ENCODE data around the gene MAP3K2.

The MAP3K2 gene

DNA sequence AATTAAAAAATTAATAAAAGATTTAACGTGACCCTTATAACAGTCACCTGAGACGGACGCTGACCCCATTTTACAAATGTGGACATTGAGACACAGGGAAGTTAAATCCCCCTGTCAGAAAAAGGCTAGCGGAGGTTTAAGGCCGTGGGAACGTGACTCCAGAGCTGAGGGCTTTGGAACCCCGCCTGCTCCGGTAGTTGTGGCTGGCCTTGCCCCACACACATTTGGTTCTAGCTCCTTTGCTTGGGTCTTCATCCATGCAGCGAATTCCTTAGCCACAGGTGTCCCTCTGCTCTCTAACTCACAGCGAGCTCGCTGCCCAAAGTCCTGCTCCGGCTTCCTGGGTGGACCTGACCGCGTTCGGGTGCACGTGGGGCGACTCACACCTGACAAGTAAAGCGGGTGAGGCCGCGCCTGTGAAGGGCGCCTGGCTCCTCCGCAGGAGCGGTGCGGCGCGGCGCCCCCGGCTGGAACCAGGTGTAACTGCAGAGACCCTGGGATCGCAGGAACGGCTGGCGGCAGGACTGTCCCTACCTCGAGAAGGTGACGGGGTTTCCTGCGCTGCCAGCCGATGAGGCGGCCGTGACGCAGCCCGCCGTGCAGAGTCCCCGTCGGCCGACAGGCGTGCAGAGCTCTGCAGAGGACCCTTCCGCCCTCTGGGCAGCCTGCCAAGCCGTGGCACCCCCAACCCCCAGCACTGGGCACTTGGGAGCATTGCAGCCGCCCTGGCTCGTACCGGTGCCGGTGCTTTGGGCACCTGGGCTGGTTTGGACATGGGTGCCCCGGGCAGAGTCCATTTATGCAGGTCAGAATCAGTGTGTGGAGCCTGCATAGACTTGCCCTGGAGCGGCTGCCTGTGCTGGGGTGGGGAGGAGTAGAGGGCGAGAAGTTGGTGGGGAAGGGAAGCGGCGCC lies 28.1 kb upstream of the MAP3K2 start (continued):
- TF ChIP-seq, protein P1, sequence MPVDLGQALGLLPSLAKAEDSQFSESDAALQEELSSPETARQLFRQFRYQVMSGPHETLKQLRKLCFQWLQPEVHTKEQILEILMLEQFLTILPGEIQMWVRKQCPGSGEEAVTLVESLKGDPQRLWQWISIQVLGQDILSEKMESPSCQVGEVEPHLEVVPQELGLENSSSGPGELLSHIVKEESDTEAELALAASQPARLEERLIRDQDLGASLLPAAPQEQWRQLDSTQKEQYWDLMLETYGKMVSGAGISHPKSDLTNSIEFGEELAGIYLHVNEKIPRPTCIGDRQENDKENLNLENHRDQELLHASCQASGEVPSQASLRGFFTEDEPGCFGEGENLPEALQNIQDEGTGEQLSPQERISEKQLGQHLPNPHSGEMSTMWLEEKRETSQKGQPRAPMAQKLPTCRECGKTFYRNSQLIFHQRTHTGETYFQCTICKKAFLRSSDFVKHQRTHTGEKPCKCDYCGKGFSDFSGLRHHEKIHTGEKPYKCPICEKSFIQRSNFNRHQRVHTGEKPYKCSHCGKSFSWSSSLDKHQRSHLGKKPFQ (tag by site-specific recombination; IDR thresholded peaks at IDR 0.05), result peak; percentile 72; the same call in 1 of the 2 replicates
- no peak for TF ChIP-seq ZNF544 (tag by site-specific recombination; IDR thresholded peaks at IDR 0.05)

DNA sequence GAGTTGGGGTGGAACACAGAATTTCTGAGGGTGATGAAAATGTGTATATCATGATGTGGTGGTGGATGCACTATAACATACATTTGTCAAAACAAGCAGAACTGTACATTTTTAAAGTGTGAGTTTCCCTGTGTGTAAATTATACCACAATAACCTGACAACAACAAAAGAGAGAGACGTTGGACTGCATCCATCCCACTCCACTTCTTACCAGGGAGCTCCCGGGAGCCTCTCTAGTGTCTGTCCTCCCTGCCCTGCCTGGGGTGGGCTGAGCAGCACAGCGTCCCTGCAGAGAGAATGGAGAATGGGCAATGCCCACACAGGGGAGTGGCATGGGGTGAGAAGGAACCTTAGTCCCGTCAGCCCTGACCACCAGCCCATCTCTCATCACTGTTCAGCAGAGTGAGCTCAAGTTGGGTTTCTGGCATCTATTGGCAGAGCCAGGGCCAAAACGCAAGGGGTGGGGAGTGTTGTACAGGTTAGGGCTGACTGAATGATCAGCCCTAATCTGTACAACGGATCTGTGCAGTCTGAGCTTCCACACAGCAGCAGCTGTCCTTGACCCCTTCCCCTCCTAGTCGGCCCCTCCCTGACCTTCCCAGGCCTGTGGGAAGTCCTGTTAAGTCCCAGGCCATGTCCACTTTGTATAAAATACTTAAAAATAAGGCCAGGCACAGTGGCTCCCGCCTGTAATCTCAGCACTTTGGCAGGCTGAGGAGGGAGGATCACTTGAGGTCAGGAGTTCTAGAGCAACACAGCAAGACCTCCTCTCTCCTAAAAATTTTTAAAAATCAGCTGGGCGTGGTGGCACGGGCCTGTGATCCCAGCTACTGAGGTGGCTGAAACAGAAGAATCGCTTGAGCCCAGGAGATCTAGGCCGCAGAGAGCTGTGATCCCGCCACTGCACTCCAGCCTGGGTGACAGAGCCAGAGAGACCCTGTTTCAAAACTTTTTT lies 27.1 kb upstream of the MAP3K2 start:
- no peak for TF ChIP-seq ZNF391 (tag by site-specific recombination; IDR thresholded peaks at IDR 0.05; ENCODE audit: borderline replicate concordance, low read depth)
- TF ChIP-seq, protein P2, sequence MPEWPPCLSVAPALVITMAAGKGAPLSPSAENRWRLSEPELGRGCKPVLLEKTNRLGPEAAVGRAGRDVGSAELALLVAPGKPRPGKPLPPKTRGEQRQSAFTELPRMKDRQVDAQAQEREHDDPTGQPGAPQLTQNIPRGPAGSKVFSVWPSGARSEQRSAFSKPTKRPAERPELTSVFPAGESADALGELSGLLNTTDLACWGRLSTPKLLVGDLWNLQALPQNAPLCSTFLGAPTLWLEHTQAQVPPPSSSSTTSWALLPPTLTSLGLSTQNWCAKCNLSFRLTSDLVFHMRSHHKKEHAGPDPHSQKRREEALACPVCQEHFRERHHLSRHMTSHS (tag by site-specific recombination; IDR thresholded peaks at IDR 0.05), result no peak
- TF ChIP-seq ZNF37A (tag by site-specific recombination; IDR thresholded peaks at IDR 0.05), result no peak
- TF ChIP-seq ZNF274 (IDR thresholded peaks at IDR 0.05; ENCODE audit: low read length), result no peak
- TF ChIP-seq ZNF274 (tag by site-specific recombination; IDR thresholded peaks at IDR 0.05; ENCODE audit: borderline replicate concordance), result no peak
- TF ChIP-seq ZNF175 (tag by site-specific recombination; IDR thresholded peaks at IDR 0.05), result no peak
- no peak for TF ChIP-seq ZNF138 (tag by site-specific recombination; IDR thresholded peaks at IDR 0.05; ENCODE audit: borderline replicate concordance)
- TF ChIP-seq, protein P3, sequence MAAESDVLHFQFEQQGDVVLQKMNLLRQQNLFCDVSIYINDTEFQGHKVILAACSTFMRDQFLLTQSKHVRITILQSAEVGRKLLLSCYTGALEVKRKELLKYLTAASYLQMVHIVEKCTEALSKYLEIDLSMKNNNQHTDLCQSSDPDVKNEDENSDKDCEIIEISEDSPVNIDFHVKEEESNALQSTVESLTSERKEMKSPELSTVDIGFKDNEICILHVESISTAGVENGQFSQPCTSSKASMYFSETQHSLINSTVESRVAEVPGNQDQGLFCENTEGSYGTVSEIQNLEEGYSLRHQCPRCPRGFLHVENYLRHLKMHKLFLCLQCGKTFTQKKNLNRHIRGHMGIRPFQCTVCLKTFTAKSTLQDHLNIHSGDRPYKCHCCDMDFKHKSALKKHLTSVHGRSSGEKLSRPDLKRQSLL (tag by site-specific recombination; IDR thresholded peaks at IDR 0.05), result no peak
- TF ChIP-seq, protein P4, sequence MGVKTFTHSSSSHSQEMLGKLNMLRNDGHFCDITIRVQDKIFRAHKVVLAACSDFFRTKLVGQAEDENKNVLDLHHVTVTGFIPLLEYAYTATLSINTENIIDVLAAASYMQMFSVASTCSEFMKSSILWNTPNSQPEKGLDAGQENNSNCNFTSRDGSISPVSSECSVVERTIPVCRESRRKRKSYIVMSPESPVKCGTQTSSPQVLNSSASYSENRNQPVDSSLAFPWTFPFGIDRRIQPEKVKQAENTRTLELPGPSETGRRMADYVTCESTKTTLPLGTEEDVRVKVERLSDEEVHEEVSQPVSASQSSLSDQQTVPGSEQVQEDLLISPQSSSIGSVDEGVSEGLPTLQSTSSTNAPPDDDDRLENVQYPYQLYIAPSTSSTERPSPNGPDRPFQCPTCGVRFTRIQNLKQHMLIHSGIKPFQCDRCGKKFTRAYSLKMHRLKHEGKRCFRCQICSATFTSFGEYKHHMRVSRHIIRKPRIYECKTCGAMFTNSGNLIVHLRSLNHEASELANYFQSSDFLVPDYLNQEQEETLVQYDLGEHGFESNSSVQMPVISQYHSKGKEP (tag by site-specific recombination; IDR thresholded peaks at IDR 0.05), result no peak
- TF ChIP-seq ZNF677 (tag by site-specific recombination; IDR thresholded peaks at IDR 0.05), result no peak
- TF ChIP-seq, protein P5, sequence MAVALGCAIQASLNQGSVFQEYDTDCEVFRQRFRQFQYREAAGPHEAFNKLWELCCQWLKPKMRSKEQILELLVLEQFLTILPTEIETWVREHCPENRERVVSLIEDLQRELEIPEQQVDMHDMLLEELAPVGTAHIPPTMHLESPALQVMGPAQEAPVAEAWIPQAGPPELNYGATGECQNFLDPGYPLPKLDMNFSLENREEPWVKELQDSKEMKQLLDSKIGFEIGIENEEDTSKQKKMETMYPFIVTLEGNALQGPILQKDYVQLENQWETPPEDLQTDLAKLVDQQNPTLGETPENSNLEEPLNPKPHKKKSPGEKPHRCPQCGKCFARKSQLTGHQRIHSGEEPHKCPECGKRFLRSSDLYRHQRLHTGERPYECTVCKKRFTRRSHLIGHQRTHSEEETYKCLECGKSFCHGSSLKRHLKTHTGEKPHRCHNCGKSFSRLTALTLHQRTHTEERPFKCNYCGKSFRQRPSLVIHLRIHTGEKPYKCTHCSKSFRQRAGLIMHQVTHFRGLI (tag by site-specific recombination; IDR thresholded peaks at IDR 0.05), result no peak
- TF ChIP-seq SETDB1 (IDR thresholded peaks at IDR 0.05; ENCODE audit: insufficient read length, low read length), result no peak
- TF ChIP-seq, protein P6, sequence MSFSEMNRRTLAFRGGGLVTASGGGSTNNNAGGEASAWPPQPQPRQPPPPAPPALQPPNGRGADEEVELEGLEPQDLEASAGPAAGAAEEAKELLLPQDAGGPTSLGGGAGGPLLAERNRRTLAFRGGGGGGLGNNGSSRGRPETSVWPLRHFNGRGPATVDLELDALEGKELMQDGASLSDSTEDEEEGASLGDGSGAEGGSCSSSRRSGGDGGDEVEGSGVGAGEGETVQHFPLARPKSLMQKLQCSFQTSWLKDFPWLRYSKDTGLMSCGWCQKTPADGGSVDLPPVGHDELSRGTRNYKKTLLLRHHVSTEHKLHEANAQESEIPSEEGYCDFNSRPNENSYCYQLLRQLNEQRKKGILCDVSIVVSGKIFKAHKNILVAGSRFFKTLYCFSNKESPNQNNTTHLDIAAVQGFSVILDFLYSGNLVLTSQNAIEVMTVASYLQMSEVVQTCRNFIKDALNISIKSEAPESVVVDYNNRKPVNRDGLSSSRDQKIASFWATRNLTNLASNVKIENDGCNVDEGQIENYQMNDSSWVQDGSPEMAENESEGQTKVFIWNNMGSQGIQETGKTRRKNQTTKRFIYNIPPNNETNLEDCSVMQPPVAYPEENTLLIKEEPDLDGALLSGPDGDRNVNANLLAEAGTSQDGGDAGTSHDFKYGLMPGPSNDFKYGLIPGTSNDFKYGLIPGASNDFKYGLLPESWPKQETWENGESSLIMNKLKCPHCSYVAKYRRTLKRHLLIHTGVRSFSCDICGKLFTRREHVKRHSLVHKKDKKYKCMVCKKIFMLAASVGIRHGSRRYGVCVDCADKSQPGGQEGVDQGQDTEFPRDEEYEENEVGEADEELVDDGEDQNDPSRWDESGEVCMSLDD (tag by site-specific recombination; IDR thresholded peaks at IDR 0.05), result no peak
- TF ChIP-seq BCL11A (tag by site-specific recombination; IDR thresholded peaks at IDR 0.05; ENCODE audit: low read depth), result no peak
- TF ChIP-seq, protein P7, sequence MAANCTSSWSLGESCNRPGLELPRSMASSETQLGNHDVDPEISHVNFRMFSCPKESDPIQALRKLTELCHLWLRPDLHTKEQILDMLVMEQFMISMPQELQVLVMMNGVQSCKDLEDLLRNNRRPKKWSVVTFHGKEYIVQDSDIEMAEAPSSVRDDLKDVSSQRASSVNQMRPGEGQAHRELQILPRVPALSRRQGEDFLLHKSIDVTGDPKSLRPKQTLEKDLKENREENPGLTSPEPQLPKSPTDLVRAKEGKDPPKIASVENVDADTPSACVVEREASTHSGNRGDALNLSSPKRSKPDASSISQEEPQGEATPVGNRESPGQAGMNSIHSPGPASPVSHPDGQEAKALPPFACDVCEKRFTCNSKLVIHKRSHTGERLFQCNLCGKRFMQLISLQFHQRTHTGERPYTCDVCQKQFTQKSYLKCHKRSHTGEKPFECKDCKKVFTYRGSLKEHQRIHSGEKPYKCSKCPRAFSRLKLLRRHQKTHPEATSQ (tag by site-specific recombination; IDR thresholded peaks at IDR 0.05), result no peak
- Histone ChIP-seq H3K9me3 (ENCODE audit: control insufficient read depth, insufficient read depth, low read depth, low read length) (no peaks in the 10 kb centered on the region), H3K27ac (ENCODE audit: extremely low read depth, low read depth, low read length) (no peak overlapping the region), H3K36me3 (ENCODE audit: control insufficient read depth in 2 of 2, insufficient read depth in 1 of 2, low read length in 2 of 2) (no peaks in the 10 kb centered on the region), H3K4me3 (ENCODE audit: low read depth, low read length) (no peak overlapping the region), H3K4me1 (ENCODE audit: control insufficient read depth, insufficient read depth, low read length) (peaks cover 6% of the 10 kb centered on the region)
- POLR2A ChIA-PET, result interaction anchor here (1.0 to 1.1 kb wide), 2 partner anchors 84 to 121 kb away, joined by 3 to 5 read pairs; partner anchors contain the start of gene ERCC3
- CTCF ChIA-PET, result interaction anchor here (0.5 to 2.2 kb wide), 27 partner anchors 9 to 217 kb away, joined by 3 to 19 read pairs (median 4); no protein-coding TSS in a partner anchor
